ELR (cell line): Measurements from ENCODE around the gene RPS8.
"Not testable (repeated sequence)": the region's sequence is repeated elsewhere in the genome, so short reads cannot be mapped to it uniquely, and the experiment has no call there.

Experiments
- DNase-seq: peaks from one replicate; pipeline ENCODE4 v3.0.0-alpha.2; 2015; ENCODE audit warnings: low read depth

Gene RPS8

GRCh38 chr1:44803312-44804095 lies 28.2 kb downstream of the RPS8 start:
- DNase-seq: no peak

GRCh38 chr1:44805311-44806024 lies 30.1 kb downstream of the RPS8 start:
- no peak for DNase-seq

DNA sequence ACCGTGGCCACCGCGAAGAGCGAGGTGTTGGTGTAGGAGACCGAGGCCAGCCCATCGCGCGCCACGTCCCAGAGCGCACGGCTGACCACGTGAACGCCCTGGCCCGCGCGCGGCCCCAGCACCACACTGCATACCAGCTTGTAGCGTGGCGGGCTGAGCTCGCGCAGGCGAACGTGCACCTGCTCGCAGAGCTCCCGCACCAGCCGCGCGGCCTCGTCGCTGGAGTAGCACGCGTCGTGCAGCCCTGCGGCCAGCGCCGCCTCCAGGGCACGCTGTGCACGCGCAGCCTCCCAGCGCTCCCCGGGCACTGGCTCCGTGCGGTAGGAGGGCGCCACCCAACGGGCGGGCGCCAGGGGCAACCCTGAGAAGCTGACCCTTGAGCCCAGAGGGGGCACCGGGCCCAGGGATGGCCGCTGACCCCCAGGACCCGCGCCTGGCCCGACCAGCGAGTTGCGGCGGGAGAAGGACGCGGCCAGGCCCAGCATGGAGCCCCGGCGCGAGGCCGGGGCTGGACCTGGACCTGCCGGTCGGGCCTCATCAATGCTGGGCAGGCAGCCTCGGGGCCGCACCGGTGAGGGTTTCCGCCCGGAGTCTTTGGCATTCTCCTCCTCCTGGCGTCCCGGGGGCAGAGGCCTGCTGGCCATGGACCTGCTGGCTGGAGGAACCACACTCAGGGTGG lies 30.8 kb downstream of the RPS8 start:
- no peak for DNase-seq

DNA sequence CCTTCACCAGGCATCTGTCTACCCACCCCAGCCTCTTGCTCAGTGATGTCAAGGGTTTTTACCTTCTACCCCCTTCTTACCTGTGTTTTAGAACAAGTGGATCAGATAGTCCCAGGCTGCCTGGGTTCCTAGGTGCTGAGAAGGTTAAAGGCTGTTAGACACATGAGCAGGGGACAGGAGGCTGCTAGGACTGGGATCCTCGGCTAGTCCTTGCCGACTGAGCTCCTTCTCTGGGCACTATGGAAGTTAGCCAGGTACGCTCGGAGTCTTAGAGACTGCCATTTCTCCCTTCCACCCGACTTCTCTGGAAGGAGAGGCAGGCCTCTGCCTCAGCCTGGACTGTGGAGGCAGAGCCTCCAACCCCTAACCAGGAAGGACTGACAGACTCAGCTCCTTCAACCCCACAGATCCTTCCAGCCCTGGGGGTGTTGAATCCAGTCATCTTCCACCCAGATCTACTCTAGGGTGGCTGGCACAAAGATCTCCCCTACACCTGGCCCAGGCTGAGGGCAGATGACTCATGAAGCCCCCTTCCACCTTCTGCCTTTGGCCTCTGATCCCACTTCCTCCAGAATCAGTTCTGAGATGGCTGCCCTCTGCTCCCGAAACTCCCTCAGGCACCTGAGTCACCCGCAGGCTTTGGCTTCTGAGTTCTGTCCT lies 31.5 kb downstream of the RPS8 start, which contains the start of gene DYNLT4:
Gene DYNLT4, minus strand, starts transcription at position 648 of the 660 bp plus-strand sequence. CDS start 683 bp downstream, outside the sequence.
- DNase-seq: no peak

DNA sequence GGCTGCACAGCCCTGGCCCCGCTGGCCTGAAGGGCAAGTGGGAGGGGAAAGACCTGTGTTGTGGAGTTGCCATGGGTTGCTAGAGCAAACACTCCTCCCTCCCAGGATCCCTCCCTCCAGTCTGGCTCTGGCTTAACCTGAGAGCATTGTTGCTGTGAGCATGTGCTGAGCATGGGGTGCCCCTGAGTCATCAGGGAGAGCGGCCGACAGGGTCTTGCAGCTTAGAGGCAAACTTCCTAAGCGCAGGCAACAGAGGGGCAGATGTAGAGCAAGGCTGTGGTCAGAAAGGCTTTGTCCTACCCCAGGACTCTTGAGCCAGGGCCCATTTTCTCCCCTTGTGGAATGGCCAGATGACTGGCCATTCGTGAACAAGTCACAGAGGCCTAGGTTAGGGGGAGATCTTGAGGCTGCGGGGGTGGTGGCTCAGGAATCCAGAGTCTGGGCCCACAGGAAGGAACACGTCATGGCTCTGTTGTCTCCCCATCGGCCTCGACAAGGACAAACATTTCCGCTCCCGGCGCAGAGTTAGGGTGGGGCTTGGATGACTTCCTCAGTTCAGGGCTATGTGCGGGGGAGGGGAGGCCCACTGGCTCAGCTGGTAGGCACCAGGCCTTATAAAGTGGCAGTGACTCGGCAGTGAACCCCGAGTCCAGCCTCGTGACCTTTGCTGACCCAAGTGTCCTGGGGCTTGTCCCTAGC lies 32.2 kb downstream of the RPS8 start:
- DNase-seq: peak; percentile 100

DNA sequence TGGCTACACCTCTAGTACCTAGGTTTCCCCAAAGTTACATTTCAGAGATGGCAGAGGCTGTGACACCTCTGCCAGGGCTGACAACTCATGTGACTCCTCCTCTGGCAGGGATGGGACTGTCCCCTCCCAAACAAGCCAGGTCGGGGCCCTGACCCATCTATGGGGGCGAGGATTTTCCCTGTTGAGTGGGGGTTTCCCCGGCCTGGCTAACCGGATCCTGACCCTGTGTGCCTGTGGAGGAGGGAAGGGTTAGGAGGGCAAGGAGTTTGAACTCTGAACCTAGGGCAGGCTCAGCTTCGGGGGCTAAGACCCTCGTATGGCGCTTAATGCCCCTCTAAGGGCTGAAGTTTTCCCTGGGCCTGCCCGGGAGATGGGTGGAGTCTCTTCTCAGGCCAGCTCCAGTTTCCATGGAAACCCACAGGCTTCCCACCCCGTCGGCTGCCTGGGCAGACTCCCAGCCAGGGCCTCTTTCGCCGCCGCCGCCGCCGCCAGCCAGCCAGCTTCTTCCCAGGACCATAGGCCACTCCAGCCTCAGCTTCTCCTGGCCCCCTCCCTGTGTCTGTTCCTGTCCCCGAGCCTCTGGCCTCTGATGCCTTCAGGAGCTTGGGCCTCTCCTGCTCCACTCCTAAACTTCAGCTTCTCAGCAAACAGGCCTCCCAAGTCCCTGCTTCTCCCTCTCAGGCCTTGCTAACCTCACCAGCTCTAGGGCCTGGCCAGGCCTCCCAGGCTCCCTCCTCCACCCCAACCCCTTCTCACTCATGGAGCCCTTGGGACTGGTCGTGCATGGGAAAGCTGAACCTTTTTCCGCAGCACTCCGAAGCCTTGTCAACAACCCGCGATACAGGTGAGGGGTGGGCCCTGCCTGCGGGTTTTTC lies 33.0 kb downstream of the RPS8 start, which contains the start of gene BTBD19:
Gene BTBD19, plus strand, starts transcription at position 461 of the 875 bp plus-strand sequence. Its CDS starts 298 bp downstream, at position 759.
- peak; percentile 94 for DNase-seq

DNA sequence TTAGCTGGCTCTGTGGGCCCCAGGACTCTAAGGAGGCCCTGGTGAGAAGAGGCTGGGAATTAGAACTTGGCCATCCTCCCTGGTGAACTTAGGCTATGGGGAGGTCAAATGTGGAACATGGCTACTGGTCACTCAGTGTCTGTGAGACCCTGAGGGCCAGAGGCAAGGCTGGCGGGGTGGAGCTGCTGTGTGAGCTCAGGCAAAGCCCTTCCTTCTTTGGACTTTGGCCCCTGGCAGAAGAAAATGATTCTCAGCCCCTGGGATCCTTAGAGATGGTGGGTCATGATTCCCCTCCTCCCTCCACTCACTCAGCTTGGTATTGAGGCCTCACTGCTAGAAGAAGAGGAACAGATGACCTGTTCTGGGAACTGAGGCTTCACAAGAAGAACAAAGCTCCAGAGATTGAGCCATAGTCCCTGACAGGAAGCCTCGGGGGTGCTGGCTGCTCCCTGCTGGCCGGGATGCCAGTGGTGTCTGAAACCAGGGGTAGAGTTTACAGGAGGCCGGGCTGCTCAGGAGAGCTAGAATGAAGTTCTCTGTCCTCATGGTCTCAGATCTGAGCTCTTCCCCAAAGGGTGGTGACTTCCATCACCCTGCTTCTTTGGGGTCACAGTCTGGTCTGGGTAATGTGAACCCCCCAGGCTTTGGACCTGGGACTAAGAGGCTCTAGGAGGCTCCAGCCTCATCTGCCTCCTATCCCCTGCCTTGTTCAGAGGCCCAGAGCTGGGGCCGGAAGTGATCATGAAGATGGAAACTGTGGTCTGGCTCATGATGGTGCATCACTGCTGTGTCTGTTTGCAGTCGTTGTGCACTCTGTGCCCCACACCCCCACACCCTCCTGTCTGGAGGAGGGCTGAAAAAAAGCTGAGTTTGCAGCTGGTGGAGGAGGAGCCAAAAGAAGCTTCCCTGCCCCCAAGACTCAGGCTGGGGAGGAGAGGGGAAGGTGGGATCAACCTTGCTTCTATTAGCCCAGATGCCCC lies 33.9 kb downstream of the RPS8 start:
- DNase-seq: peak; percentile 77

GRCh38 chr1:44810101-44810761 lies 34.9 kb downstream of the RPS8 start:
- no peak for DNase-seq

- DNase-seq: not testable (repeated sequence)
These were observed 35.4 kb downstream of the RPS8 start for GRCh38 chr1:44810762-44811105.

- DNase-seq: no peak
These were observed 35.9 kb downstream of the RPS8 start for GRCh38 chr1:44811234-44811633.

- DNase-seq: no peak
These were observed 37.6 kb downstream of the RPS8 start for GRCh38 chr1:44812822-44813543.

DNA sequence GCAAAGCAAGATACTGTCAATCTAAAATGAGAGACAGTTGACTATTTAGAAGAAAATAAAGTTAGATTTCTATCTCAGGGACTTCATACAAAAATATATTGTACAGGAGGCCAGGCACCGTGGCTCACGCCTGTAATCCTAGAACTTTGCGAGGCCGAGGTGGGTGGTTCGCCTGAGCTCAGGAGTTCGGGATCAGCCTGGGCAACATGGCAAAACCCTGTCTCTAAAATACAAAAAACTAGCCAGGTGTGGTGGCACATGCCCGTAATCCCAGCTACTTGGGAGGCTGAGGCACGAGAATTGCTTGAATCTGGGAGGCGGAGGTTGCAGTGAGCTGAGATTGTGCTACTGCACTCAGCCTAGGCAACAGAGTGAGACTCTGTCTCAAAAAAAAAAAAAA lies 40.6 kb downstream of the RPS8 start:
- DNase-seq: not testable (repeated sequence)

GRCh38 chr1:44817307-44817706 lies 42.0 kb downstream of the RPS8 start:
- no peak for DNase-seq

DNA sequence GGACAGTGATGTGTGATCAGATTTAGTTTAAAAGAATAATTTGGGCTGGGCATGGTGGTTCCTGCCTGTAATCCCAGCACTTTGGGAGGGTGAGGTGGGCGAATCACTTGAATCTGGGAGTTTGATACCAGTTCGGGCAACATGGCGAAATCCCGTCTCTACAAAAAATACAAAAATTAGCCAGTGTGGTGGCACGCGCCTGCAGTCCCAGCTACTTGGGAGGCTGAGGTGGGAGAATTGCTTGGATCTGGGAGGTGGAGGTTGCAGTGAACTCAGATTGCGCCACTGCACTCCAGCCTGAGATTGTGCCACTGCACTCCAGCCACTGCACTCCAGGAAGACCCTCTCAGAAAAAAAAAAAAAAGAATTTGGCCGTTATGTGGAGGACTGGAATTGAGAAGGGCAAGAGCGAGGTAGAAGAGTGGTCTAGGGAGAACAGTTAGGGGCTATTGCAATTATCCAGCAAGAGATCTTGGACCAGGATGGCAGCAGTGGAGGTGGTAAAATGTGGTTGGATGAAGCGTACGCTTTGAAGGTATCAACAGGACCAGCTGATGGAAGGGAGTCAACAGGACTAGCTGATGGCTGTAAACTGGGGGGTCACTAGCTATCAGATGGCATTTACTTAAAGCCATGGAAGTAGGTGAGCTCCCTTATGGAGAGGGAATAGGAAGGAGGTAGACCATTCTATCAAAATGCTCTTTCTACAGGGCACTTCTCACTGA lies 42.6 kb downstream of the RPS8 start:
- DNase-seq: no peak

DNA sequence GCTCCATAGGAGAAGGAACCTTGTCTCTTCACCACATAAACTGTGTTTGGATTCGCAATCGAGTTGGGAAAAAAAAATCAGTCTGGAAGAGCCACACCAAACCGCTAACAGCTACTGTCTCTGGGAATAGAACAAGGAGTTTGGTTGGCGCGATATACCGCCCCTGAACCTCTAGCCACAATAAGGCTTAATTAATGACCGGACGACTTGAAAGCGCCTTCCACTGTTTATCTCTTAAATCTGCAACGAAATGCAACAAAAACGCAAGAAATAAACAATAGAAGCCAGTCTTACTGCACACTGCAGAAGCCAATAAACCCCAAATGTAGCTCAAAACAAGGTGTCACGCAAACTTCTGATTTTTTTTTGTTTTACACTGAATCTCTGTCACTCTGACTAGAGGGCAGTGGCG lies 43.9 kb downstream of the RPS8 start:
- peak; percentile 98 for DNase-seq

GRCh38 chr1:44819608-44820327 lies 44.4 kb downstream of the RPS8 start:
- peak; percentile 99 for DNase-seq
